Activated CD8-positive, alpha-beta T cell treated with anti-CD3 and anti-CD28 coated beads for 36 hours (primary cell): ENCODE measurements around the gene PTH1R. TPM values are rescaled to one million over a fixed set of nuclear protein-coding genes. Genes with fewer than 3 reads are reported as not detected.

Experiments used
- ATAC-seq: fragments of 200-7000 bp; cut with Tn5 transposase; one replicate; pipeline ENCODE4 v1.10.0; 2021; ENCODE audit warnings: mild to moderate bottlenecking, moderate library complexity
- CTCF ChIA-PET: fragments of 350-600 bp; sonication (Branson Sonifier 250); formaldehyde crosslinking; loops from one replicate; lab custom pipeline; 2021; ENCODE audit warnings: antibody characterized with exemption; lab: Charles Lee
- POLR2A ChIA-PET: fragments of 350-600 bp; sonication (Branson Sonifier 250); formaldehyde crosslinking; loops from one replicate; lab custom pipeline; 2021; ENCODE audit warnings: antibody characterized with exemption; lab: Charles Lee
- DNase-seq: peaks from one replicate; pipeline ENCODE4 v3.0.0-alpha.2; 2020
- H3K27ac Mint-ChIP-seq: one replicate; pipeline ENCODE4 v1.8.0; 2021; ENCODE audit warnings: mild to moderate bottlenecking, mixed read lengths
- H3K27me3 Mint-ChIP-seq: one replicate; pipeline ENCODE4 v1.8.0; 2021; ENCODE audit warnings: mixed read lengths
- H3K36me3 Mint-ChIP-seq: one replicate; pipeline ENCODE4 v1.8.0; 2021; ENCODE audit warnings: low read depth, mixed read lengths
- H3K4me1 Mint-ChIP-seq: one replicate; pipeline ENCODE4 v1.8.0; 2021; ENCODE audit warnings: low read depth, mixed read lengths
- H3K4me3 Mint-ChIP-seq: one replicate; pipeline ENCODE4 v1.8.0; 2021; ENCODE audit warnings: mild to moderate bottlenecking, moderate library complexity, mixed read lengths
- H3K9me3 Mint-ChIP-seq: one replicate; pipeline ENCODE4 v1.8.0; 2021; ENCODE audit warnings: mixed read lengths
- intact Hi-C: fragments of 100-400 bp; cut with micrococcal nuclease; formaldehyde crosslinking; loops from one replicate; pipeline ENCODE4 v1.10.0; 2022
- total RNA-seq, 2 experiments: library from RNA; stranded (reverse); gene quantifications; one replicate each; pipeline ENCODE4 v1.2.3, GENCODE V29; 2021
- TF ChIP-seq, protein P1 (sequence below): fragments of 200-600 bp; IDR thresholded peaks from one replicate; pipeline ENCODE4 v1.8.0; 2022; ENCODE audit warnings: antibody characterized with exemption, mild to moderate bottlenecking

Gene PTH1R
- total RNA-seq, 2 experiments from 2014 or later: not detected

DNA sequence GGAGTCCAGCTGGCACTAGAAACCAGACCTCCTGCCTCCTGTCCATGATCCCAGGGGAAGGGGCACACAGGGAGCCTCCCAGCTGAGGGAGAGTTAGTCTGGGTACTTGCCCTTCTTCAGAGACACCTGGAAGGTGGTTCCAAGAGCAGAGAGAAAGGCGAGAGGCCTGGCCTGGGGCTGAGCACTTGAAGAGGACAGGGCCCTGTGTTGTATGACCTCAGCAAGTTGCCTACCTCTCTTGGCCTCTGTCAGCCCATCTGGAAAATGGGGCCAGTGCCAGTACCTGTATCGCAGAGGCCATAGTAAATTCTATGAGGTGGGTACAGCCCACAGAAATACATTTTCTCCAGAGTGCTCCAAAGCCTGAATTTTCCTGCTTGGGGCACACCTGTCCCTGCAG, 19.5 kb downstream of the PTH1R start:
- H3K27ac Mint-ChIP-seq: no peak overlapping the region
- POLR2A ChIA-PET: no interaction called here
- no peaks in the 10 kb centered on the region for H3K9me3 Mint-ChIP-seq
- no peak overlapping the region for H3K4me3 Mint-ChIP-seq
- no peaks in the 10 kb centered on the region for H3K36me3 Mint-ChIP-seq
- ATAC-seq (no peak), DNase-seq (no peak)
- intact Hi-C loops: no loop called here
- peaks cover 37% of the 10 kb centered on the region for H3K27me3 Mint-ChIP-seq
- CTCF ChIA-PET: no interaction called here
- TF ChIP-seq, protein P1, sequence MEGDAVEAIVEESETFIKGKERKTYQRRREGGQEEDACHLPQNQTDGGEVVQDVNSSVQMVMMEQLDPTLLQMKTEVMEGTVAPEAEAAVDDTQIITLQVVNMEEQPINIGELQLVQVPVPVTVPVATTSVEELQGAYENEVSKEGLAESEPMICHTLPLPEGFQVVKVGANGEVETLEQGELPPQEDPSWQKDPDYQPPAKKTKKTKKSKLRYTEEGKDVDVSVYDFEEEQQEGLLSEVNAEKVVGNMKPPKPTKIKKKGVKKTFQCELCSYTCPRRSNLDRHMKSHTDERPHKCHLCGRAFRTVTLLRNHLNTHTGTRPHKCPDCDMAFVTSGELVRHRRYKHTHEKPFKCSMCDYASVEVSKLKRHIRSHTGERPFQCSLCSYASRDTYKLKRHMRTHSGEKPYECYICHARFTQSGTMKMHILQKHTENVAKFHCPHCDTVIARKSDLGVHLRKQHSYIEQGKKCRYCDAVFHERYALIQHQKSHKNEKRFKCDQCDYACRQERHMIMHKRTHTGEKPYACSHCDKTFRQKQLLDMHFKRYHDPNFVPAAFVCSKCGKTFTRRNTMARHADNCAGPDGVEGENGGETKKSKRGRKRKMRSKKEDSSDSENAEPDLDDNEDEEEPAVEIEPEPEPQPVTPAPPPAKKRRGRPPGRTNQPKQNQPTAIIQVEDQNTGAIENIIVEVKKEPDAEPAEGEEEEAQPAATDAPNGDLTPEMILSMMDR: no peak
- H3K4me1 Mint-ChIP-seq: no peaks in the 10 kb centered on the region

DNA sequence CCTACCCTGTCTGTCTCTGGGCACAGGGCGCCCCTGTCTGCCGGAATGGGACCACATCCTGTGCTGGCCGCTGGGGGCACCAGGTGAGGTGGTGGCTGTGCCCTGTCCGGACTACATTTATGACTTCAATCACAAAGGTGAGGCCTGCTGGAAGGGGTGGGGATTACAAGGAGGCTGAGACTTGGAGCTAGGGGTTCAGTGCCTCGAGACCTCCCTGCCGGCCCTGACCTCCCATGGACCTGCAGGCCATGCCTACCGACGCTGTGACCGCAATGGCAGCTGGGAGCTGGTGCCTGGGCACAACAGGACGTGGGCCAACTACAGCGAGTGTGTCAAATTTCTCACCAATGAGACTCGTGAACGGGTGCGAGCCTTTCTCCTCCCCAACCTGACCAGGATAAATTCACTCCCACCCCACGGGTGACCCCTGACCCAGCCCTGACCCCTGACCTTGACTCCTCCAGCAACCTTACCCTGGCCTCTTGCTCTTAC, 20.4 kb downstream of the PTH1R start:
- no peak overlapping the region for H3K27ac Mint-ChIP-seq
- no peak overlapping the region for H3K4me3 Mint-ChIP-seq
- no peaks in the 10 kb centered on the region for H3K36me3 Mint-ChIP-seq
- TF ChIP-seq, protein P1: no peak
- ATAC-seq (no peak), DNase-seq (no peak)
- intact Hi-C loops: no loop called here
- H3K4me1 Mint-ChIP-seq: no peaks in the 10 kb centered on the region
- H3K9me3 Mint-ChIP-seq: no peaks in the 10 kb centered on the region
- CTCF ChIA-PET: interaction anchor here (1.1 to 1.8 kb wide), 2 partner anchors 30 to 35 kb away, joined by 3 to 6 read pairs; partner anchors contain the start of gene MYL3
- H3K27me3 Mint-ChIP-seq: peaks cover 28% of the 10 kb centered on the region
- POLR2A ChIA-PET: no interaction called here

DNA sequence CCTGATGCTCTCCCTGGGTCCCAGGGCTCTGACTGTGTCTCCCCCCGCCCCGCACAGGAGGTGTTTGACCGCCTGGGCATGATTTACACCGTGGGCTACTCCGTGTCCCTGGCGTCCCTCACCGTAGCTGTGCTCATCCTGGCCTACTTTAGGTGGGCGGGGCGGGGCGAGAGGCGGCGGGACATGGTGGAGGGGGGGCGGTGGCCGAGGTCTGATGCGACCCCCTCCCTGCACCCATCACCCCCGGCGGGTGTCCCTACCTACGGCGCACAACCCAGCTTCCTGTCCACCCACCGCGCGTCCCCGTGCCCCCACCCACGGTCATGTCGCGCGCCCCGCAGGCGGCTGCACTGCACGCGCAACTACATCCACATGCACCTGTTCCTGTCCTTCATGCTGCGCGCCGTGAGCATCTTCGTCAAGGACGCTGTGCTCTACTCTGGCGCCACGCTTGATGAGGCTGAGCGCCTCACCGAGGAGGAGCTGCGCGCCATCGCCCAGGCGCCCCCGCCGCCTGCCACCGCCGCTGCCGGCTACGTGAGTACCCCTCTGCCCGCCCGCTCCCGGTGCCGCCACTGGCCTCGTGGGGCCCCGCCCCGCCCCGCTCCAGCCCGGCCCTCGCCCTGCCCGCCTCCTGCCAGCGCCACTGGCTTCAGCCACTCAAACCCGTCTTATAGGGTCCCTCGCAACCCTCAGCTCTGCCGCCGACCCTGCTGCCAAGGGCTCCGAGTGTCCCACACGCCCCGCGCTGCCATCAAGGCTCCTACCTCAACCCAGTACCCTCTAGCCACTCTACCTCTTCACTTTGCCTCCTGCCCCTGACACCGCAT, 21.0 kb downstream of the PTH1R start:
- peaks cover 22% of the 10 kb centered on the region for H3K27me3 Mint-ChIP-seq
- peak; percentile 9 for ATAC-seq
- CTCF ChIA-PET: interaction anchor here (1.1 to 2.8 kb wide), 3 partner anchors 11 to 36 kb away, joined by 3 to 11 read pairs (median 6); partner anchors contain the start of gene MYL3
- no peak overlapping the region for H3K4me3 Mint-ChIP-seq
- intact Hi-C loops: no loop called here
- no peaks in the 10 kb centered on the region for H3K36me3 Mint-ChIP-seq
- TF ChIP-seq, protein P1: no peak
- H3K27ac Mint-ChIP-seq: no peak overlapping the region
- no peaks in the 10 kb centered on the region for H3K9me3 Mint-ChIP-seq
- no peaks in the 10 kb centered on the region for H3K4me1 Mint-ChIP-seq
- POLR2A ChIA-PET: no interaction called here
- DNase-seq: no peak

DNA sequence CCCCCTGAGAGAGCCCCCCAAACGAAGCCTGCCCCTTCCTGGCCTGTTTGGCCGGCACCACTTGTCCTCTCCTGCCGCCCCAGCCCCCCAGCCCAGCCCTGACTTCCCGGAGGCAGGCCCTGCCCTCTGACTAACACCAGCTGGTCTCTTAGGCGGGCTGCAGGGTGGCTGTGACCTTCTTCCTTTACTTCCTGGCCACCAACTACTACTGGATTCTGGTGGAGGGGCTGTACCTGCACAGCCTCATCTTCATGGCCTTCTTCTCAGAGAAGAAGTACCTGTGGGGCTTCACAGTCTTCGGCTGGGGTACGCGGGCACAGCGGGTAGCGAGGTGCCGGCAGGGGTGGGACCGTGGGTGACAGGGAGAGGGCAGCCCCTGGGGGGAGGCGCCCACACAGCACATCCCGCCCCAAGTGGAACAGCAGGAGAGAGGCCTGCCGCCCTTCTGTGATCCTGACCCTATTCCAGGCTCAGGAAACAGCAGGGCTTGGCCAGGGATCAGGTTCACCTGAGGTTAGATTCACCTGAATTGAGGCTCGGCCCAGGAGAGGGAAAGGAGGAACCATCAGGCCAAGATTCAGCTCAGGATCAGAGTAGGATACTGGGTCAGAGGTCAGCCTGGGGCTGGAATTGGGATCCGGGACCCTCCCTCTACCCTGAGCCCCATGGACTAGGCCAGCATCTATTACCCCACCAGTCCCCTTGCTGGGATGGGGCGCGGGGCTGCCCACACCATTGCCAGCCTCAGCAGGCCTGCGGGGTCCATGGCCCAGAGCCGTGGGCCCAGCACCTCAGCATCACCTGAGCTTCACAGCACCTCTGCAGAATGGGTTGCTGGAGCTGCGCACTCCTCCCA, 21.9 kb downstream of the PTH1R start:
- ChIA-PET POLR2A (no interaction called here), CTCF (interaction anchor here (1.0 to 2.8 kb wide), 3 partner anchors 9 to 32 kb away, joined by 3 to 11 read pairs (median 6); no protein-coding TSS in a partner anchor)
- H3K9me3 Mint-ChIP-seq: no peaks in the 10 kb centered on the region
- TF ChIP-seq, protein P1: no peak
- no peak overlapping the region for H3K4me3 Mint-ChIP-seq
- no peak for DNase-seq
- H3K36me3 Mint-ChIP-seq: no peaks in the 10 kb centered on the region
- peaks cover 15% of the 10 kb centered on the region for H3K27me3 Mint-ChIP-seq
- no peak overlapping the region for H3K27ac Mint-ChIP-seq
- H3K4me1 Mint-ChIP-seq: no peaks in the 10 kb centered on the region
- intact Hi-C loops: no loop called here
- ATAC-seq: no peak
